OCI-LY3 (cell line): ENCODE data around the gene LTO1.

Experiments used
- CTCF ChIP-seq: fragments of 200-600, 300-600 bp; sonication (generic); IDR thresholded peaks from 2 replicates; pipeline ENCODE4 v1.5.1; 2014; ENCODE audit warnings: antibody characterized with exemption, low read length, low read depth
- EZH2phosphoT487 ChIP-seq: fragments of 200-600 bp; shearing (Covaris generic); IDR thresholded peaks from 2 replicates; pipeline ENCODE4 v1.6.1; 2018; ENCODE audit warnings: antibody characterized with exemption, mixed run types, low read depth

DNA sequence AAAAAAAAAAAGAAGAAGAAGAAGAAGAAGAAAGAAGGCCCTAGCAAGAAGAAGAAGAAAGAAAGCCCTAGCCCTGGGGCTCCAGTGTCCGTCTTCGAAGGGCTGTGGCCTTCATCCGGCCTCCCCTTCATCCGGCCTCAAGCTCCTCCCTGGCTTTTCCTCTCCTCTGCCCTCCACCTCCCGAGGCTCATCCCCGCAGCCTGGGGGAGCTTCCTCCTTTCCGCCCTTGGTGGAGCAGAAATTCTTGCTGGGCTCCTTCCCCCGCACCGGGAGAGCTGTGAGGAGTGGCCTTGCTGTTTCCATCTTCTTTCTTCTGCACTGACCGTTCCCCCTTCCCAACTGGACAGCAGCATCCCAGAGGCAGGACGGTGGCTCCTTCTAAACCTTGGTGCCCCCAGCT lies 9.5 kb upstream of the LTO1 start:
- TF ChIP-seq CTCF, result no peak
- TF ChIP-seq EZH2phosphoT487, result no peak
